Hematopoietic multipotent progenitor cell treated with erythropoietin and hydrocortisone succinate and interleukin-3 and kit ligand, for 8 days (in vitro differentiated cells): ENCODE measurements around the gene PARD6B.
"Not testable (repeated sequence)": the region's sequence is repeated elsewhere in the genome, so short reads cannot be mapped to it uniquely, and the experiment has no call there.

Experiments
- DNase-seq: peaks from one replicate; pipeline ENCODE4 v3.0.0-alpha.2; 2015

The PARD6B gene

DNA sequence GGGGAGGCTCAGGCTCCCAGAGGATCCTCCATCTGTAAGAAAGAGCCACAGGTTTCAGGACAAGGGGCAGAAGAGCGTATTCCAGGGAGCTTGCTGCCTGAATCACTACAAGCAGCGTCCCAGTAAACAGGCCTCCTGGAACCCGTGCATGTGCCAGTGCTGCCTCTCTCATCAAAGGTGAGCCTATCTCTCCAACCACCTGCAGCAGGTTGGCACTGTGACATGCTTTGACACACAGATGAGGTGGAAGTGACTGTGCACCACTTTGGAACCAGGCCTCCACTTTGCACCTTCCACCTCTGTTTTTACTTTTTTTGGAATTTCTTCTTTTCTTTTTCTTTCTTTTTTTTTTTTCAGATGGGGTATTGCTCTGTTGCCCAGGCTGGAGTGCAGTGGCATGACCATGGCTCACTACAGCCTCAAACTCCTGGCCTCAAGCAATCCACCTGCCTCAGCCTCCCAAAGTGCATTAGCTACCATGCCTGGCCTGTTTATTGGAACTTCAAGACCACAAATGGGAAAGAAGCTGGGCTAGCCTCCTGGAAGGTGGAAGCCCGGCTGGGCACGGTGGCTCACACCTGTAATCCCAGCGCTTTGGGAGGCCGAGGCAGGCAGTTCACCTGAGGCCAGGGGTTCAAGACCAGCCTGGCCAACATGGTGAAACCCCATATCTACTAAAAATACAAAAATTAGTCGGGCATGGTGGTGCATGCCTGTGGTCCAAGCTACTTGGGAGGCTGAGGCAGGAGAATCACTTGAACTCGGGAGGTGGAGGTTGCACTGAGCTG is 27.5 kb upstream of the PARD6B start:
- DNase-seq = not testable (repeated sequence)

DNA sequence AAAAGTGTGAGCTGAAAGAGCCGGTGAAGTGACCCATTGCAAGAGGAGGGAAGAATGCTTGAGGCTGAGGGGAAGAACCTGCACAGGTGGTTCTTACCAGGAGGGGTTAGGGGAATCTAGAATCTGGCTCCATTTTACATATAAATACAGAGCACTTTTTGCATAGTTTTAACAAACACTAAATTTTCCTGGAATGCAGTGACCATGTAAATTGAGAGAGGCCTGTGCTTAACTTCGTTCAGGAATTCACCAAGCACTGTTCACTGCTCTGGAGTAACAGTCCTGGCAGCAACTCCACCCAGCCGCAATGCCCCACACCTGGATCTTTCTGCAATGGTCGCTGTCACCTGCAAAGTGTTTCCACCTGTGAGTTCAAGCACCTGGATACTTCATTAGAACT is 26.9 kb upstream of the PARD6B start:
- DNase-seq = no peak

DNA sequence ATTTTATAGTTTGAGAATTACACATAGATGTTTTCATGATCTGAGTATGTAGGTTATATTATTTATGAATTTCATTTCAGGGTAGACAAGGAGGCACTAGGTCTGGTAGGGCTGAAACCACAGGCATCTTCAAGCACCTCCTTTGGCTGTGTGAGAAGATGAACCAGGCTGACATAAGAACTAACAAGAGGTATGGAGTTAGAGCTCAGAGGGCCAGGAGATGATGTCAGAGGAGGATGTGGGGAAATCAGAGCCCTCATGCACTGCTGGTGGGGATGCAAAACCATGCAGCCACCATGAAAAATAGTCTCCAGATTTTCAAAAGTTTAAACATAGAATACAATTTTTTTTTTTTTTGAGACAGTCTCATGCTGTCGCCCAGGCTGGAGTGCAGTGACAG is 26.4 kb upstream of the PARD6B start:
- DNase-seq = no peak

DNA sequence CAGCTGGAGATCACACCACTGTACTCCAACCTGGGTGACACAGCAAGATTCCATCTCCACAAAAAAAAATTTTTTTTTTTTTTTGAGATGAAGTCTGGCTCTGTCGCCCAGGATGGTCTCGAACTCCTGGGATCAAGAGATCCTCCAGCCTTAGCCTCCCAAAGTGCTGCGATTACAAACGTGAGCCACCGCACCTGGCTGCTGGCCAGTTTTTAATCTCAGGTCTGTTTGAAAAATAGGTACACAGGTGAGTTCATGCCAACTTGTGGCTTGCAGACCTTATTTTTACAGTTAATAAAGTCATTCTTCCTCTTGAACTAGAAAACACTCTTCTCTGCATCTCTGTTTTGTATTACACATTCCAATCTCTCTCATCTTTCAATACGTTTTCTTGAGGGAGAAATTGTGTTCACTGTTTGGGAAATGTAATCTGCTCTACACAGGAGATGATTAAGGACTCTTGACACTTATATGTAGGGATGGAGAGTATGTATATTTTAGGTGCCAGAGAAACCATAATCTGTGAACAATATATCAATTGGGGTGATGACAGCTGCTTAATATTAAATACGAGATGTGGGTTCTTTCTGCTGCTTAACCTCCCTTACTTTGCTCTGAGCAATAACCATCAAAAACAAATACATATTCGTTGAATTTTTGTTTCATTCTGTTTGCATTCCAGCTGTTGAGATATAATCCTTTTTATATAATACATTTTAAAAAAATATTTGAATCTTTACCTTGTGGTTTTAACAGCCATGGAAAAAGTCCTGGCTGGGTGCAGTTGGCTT is 22.3 kb upstream of the PARD6B start:
- DNase-seq = no peak

DNA sequence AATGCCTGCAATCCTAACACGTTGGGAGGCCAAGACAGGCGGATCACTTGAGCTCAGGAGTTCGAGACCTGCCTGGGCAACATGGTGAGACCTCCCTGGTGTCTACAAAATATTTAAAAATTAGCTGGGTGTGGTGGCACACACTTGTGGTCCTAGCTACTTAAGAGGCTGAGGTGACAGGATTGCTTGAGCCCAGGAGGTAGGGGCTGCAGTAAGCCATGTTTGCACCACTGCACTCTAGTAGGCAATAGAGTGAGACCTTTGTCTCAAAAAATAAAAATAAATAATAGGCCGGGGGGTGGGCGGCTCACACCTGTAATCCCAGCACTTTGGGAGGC is 21.8 kb upstream of the PARD6B start:
- no peak for DNase-seq

- DNase-seq = no peak
These were observed 20.8 kb upstream of the PARD6B start for GRCh38 chr20:50710492-50711063.

- no peak for DNase-seq
These were observed 20.1 kb upstream of the PARD6B start for GRCh38 chr20:50711113-50711825.

DNA sequence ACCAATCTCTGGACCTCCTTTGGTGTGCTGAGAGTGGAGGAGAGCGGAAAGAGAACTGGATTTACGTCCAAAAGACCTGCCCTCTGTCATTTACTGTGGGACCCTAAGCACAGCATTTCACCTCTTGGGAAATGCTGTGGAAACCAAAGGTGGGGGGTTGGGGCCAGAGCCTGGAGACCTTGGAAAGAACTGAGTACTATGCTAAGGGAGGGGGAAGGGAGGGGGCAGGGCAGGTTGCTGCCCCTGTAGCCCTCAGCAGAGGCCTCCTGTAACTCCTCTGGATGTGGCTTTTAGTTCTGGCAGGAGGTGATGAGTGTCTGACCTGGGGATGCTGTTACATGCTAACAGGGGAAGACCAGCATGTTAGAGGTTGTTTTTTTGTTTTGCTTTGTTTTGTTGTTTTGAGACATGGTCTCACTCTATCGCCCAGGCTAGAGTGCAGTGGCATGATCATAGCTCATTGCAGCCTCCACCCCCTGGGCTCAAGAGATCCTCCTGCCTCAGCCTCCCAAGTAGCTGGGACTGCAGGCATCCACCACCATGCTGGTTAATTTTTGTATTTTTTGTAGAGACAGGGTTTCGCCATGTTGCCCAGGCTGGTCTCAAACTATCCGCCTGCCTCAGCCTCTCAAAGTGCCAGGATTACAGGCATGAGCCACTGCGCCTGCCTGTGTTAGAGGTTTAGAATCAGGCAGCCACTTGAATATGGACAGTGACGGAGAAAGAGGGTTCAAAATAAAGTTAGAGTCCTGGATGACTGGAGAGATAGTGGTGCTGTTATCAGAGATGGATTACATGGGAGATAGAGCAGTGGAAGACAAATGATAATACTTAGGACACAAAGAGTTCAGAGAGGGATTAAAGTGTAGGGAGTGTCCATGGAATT is 18.4 kb upstream of the PARD6B start:
- no peak for DNase-seq

DNA sequence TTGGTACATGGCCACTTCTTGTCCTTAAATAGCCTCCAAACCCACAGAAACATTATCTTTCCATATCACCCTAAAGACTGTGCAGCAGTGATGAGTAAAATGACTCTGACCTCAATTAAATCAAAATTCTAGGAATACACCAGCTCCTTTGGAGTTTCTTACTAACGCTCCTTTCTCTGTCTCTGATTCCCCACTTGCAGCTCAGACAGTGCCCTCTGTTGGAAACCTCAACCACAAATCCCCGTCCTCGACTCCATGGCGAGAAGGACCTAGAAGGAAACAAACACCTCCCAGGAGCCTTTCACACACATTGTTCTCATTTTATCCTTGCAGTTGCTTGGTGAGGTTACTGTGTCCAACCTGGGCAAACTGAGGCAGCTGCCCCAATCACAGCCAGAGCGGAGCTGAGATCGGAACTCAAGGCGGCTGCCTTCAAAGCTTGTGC is 17.7 kb upstream of the PARD6B start:
- DNase-seq = peak; percentile 48

GRCh38 chr20:50714426-50714825 is 17.0 kb upstream of the PARD6B start:
- not testable (repeated sequence) for DNase-seq

GRCh38 chr20:50715694-50716093 is 15.7 kb upstream of the PARD6B start:
- no peak for DNase-seq

DNA sequence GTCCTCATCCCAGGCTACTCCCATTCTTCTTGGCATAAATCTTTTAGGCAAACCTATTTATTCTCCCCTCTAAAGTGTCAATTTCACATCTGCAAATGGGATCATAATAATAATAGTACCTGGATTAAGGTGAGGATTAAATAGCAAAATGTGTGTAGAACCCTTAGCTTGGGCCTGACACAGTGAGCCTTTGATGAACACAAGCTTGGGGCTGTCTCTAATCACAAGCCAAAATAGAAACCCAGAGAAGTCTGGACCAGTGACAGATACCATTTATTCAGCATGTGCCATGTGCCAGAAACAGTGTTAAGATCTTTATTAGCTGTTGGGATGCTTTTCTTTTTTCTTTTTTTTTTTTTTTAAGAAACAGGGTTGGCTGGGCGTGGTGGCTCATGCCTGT is 14.9 kb upstream of the PARD6B start:
- no peak for DNase-seq

DNA sequence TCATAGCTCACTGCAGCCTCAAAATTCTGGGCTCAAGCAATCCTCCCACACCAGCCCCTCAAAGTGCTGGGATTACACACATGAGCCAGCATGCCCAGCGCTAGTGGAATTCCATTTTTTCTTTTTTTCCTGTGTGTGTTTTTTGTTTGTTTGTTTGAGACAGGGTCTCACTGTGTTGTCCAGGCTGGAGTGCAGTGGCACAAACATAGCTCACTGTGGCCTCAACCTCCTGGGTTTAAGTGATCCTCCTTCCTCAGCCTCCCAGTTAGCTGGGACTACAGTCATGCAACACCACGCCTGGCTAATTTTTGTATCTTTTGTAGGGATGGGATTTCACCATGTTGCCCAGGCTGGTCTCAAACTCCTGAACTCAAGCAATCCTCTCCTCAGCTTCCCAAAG is 14.1 kb upstream of the PARD6B start:
- no peak for DNase-seq

DNA sequence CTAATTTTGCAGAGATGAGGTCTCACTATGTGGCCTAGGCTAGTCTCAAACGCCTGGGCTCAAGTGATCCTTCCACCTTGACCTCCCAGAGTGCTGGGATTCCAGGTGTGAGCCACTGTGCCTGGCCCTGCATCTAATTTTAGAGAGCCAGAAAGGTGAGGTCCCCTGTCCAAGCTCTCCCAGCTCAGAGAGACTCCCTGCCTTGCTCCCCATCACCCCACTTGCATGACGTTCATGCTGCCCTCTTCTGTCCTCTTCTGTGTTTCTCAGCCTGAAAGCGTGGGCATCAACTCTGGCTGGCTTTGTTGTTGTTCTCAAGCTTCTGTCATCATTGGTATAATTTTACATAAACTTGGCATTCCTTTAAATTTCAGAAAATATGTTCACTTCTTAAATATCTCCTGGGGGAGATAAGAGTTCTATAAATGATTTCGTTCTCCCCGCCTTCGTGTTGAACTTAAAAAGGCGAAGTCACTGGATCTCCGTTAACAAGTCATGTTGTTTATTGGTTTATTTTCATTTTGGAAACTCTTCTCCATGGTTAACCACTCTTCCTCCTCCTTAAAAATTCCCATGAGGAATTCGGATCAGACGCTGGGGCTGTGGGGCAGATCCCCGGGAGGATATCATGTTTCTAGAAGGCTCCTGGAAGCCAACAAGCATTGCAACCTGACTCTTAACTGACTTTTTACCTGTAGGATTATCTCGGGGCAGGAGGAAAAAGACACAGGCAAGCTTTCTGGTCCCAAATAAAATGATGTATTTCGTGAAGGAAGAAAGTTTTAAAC is 13.2 kb upstream of the PARD6B start:
- peak; percentile 31 for DNase-seq

DNA sequence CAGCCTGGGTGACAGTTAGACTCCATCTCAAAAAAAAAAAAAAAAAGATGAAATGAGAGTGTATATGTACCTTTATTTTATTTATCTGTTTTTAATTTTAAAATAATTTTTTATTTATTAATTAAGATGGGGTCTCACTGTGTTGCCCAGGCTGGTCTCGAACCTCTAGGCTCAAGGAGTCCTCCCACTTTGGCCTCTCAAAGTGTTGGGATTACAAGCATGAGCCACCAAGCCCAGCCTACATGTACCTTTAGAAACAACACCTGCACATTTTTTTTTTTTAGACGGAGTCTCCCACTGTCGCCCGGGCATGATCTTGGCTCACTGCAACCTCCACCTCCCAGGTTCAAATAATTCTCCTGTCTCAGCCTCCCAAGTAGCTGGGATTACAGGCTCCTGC is 12.1 kb upstream of the PARD6B start:
- no peak for DNase-seq

DNA sequence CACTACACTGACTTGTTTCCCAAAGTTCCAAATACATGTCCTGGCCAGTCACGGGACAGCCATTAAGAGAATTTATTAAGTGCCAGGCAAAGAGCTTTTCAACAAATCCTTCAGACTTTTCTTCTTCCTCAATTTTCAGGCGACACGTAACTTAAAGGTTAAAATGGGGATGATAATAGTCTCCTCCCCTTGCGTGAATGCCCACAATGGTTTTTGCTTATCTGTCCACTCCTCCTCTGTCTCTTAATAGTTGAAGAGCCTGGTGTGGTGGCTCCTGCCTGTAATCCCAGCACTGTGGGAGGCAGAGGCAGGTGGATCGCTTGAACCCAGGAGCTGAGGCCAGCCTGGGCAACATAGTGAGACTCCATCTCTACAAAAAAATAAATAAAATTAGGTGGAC is 11.4 kb upstream of the PARD6B start:
- peak; percentile 60 for DNase-seq

DNA sequence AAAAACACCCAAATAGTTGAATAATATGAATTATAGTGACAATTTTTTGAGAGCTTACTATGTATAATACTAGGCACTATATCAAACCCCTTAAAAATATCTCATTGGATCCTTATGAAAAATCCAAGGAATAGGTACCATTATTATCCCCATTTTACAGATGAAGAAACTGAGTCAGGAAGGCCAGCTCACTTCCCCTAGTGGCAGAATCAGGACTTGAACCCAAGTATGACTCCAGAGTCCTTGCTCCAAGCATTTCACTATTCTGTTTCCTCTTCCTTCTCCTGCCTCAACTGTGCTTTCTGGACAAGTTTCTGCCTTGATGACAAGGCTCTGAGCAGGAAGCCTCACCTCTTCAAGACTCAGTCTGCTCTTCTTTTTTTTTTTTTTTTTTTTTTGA is 10.8 kb upstream of the PARD6B start:
- DNase-seq = no peak

GRCh38 chr20:50721881-50722281 is 9.5 kb upstream of the PARD6B start:
- DNase-seq = no peak

DNA sequence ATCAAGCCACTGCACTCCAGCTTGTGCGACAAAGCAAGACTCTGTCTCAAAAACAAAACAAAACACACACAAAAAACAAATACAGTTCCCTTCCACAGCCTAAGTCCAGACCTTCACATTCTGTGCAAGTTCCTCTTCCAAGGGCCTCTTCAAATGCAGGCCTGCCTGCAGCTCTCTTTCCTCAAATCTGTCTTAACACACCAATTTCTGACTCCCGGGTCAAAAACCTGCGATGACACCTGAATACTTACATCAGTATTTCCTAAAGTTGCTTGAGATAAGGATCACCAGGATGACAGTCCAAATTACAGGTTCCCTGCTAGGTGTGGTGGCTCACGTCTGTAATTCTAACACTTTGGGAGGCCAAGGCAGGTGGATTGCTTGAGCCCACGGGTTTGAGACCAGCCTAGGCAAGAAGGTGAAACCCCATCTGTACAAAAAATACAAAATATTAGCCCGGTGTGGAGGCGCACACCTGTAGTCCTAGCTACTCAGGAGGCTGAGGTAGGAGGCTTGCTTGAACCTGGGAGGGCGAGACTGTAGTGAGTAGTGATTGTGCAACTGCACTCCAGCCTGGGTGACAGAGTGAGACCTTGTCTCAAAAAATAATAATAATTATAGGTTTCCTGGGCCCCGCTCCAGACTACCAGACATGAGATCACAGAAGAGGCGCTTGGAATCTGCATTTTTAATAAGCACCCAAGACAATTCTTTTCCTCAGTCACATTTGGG is 8.8 kb upstream of the PARD6B start:
- DNase-seq = no peak

GRCh38 chr20:50723672-50724071 is 7.7 kb upstream of the PARD6B start:
- DNase-seq = no peak
